ENCODE data around the gene CSRP2.

Gene CSRP2

DNA sequence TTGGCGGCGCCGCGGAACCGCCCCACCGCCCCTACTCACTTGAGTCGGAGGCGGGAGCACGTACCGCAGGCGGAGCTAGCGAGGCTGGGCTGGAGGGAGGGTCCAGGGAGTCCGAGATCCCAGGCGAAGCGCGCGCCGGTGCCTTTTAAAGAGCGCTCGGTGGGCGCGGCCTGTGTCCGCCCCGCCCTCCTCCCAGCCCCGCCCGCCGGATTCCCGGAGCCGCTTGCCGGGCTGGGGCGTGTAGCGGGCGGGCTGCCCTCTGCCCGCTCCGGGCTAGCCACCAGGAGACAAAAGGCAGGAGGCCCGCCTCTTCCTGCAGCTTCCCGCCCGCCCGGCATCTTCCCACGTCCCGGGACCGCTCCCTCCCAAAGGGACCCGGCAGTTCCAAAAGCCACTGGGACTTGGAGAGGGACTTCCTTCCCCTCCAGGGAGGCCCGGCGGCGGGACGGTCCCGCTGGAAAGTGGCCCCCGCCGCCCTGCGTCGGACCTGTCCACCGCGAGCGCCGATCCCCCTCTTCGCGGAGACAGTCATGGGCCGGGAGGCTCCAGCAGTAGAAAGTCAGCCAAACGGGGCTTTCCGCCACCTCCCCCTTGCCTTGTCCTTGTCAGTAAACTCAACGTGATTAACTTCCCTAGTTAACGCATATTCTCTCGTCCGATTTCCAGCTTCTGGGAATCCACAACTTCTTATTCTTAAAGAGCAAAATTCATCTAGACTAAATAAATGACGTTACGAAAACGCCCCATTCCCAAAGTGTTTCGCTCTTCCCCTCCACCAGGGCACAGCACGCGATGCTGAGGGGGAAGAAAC, at the start of gene CSRP2:
TSS of gene CSRP2 (minus strand) at position 121 of the 811 bp plus-strand sequence. CDS start 12,759 bp downstream, outside the sequence.
- peak; percentile 97 for DNase-seq (ENCODE audit: low read depth, low spot score)

DNA sequence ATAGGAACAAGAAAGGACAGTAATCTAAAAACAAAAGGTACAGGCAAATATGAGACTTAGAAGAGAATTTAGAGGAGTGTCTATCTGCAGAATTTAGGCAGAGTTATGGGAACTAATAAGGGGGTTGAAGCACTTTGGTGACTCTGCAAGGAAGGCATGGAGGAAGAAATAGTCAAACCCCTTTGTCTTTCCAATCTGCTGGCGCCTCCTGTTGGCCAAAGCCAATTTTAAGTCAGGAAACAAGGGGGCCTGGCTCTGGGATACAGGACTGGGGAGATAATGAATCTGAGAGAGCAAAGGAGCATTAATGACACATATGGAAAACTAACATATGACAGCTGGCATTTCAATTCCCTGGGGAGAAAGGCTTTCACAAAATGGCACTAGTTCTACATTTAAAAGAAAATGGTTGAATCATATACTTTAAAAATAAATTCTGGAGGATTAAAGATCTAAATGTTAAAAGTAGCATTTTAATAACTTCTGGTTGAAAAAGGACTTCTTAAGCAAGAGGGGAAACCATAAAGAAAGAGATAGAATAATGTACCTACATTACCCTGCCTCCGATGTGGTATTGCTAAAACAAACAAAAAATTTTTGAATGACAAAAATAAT, 48.5 kb upstream of the CSRP2 start:
- peak; percentile 82 for DNase-seq (ENCODE audit: low read depth, low spot score)

DNA sequence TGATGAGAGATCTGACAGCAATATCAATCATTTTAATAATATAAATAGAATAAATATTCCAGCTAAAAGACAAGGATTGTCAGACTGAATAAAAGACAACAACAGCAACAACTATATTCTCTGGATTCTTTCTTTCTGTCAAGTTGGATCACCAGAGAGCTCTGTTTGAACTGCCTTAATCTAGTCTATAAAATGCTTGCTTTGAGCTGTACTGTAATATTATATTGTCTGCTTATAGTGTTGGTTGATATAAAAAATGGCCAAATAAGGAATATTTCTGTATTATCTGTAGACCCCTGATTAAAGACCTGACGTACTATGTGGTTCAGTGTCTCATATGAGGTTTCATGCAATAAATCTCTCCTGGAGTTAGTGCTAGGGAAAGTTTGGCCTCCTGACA, 46.3 kb upstream of the CSRP2 start:
- no peak for DNase-seq (ENCODE audit: low read depth, low spot score)

DNA sequence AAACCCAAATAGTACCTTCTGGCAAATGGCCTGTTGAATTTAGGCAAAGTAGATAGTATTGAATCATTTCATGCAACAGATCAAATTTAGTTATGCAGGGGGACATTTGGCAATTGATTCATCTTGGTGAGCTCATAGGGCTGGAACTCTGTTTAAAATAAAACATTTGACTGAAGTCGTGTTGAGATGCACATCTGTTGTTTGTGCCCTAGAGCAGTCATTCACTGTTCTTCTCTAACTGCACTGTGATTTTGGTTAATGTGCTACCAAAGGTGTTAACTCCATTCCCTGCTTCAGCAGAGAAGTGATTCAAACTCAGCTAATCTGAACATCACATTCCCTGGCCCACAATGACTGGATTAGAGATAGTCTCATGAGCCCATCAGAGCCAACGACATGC, 44.0 kb upstream of the CSRP2 start:
- no peak for DNase-seq (ENCODE audit: low read depth, low spot score)

DNA sequence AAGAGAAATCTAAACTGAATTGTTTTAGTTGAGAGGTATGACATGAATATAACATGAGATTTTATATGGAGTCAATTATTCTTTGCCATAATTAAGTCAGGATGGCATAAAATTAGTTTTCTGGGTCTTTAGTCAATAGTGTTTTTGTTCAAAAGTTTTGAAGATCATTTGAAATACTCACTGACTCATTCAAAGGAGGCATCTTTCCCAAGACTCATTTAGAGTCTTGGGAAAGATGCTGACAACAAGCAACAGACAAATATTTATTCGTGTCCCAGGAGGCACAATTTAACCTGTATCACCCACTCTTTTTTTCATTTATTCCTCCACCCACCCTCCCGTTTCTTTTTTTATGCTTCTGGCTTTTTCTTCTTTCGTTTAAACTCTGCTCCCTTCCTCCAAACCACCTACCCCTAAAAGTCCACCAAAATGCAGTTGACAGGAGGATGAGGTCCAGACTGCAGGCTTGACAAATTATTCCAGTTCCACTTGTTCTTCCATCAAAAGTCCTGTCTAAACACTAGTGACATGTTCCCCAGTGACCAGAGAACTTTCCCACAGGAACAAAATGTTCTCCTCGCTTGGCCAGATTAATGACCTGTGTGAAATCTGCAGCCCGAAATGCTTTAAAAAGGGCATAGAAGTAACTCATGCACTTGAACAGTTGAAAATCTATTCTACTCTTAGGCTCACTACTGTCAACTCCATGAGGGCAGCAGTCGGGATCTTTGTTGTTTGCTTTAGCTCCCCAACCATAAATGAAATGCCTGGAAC, 43.3 kb upstream of the CSRP2 start:
- no peak for DNase-seq (ENCODE audit: low read depth, low spot score)

DNA sequence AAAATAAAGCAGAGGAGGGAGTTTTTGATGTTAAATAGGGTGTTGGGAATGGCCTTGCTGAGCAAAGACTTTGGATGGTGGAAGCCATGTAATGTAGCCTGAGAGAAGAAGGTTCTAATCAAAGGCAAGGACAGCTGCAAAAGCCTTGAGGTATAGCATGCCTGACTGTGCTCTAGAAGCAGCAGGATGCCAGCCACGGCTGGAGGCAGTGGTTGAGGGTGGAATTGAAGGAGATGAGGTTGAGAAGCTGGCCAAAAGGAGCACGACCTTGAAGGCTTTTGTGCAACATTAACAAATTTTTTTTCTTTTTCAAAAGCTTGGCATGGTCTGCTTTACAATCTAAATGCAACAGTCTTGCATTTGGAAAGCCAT, 42.3 kb upstream of the CSRP2 start:
- DNase-seq (ENCODE audit: low read depth, low spot score): peak; percentile 18

DNA sequence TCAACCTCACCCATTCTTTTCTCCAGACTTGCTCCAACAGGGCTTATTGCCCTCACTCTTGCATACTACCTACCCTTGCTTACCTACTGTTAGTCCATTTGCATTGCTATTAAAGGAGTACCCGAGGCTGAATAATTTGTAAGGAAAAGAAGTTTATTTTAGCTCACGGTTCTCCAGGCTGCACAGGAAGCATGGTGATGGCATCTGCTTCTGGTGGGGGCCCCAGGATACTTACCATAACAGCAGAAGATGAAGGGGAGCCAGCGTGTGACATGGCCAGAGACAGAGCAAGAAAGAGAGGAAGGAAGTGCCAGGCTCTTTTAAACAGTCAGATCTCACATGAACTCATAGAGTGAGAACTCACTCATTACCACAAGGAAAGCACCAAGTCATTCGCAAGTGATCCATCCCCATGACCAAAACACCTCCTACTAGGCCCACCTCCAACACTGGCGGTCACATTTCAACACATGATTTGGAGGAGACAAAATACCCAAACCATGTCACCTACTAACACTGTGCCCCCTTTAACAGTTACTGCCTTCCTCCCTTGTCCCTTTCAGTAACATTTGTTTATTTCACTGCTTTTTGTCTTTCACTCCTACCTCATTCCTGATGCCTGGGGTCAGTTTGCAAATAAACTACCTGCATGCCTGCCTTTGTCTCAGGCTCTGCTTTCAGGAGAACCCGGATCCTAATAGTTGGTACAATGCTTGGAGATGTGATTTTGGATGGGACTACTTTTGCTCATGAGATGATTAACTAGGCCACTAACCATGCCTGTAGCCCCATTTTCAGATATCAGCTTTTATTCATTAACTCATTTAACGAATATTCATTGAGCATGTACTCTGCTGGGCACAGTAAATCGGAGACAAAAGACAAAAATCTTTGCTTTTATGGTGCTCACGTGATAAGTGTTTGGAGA, 41.6 kb upstream of the CSRP2 start:
- peak; percentile 19 for DNase-seq (ENCODE audit: low read depth, low spot score)

DNA sequence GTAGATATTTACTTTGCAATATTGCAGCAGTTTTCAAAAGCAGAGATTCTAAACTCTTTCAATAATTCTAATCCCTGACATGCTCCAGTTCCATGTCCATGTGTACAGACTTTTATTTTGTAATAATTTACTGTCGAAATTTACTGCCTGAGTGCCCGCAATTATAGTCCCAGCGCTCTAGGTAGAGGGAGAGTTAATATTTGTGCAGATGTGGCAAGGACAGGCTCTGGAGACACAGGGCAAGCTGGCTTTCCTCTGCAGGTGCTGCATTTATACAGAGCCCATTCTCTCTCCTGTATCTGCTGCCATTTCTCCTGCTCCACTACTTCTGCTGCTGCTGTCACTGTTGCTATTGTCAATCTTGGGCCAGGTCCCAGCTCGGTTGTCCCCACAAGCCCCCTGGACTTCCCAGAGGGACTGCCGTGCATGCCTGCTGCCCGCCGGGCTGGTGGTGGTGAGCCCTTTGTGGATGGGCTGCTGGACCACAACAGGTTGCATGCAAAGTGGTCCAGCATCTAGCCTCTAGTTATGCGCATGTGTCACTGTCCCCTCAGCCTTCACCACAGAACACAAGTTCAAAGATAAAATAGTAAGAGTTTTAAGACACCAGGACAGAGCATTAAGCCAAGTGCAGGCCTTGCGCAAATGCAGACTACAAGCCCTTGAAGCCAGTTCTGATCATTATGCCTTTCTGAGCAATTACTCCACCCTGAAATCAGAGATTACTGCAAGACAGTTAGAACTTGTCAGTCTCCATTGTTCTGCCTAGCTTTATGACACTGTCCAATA, 40.8 kb upstream of the CSRP2 start:
- DNase-seq (ENCODE audit: low read depth, low spot score): no peak

DNA sequence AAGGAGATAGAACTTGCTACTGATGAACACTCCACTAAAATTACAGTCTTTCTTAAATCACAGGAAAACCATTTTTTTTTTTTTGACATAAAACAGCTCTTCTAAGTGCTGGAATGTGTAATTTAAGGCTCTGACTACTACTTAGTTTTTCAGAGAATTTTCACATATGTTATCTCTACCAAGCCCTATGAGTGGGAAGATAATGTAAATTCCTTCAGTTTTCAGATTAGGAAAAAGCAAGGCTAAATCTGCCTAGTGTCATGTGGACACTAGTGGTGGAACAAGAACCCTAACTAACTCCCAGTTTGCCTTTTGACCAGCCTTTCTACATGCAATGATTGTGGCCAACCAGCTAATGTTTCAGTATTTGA, 37.3 kb upstream of the CSRP2 start:
- DNase-seq (ENCODE audit: low read depth, low spot score): no peak

DNA sequence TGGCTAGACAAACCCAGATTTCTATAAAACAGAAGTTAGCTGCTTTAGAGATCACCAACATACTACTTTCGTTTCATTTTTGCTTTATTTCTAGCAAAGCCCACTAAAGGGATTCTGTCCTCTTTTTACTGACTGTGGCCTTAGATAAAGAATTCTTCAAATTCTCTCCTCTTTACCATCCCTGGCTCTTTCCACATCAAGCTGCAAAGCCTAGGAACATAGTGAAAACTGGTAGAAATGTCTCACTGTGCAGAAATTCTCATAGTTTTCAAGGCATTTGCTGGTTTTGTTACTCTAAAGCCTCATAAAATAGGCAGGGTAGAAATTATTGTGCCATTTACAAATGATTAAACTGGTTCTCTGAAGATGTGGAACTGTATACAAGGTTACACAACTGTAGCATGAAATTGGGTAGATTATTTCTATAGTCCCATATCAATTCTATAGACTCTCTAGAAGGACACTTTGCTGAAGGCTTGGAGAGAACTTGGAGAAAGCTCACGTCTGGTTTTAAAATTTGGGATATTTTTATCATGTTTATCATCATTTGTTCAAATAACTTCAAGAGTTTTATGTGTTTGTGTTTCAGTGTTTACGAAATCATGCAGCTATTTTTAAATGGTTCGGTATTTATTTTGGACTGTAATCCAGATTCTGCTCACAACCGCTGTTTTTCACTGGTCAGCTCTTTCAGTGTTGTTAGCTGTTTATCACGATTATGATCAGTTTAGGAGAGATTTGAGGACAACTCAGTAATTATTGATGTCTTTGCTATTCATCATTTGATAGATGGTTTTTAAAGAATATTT, 36.7 kb upstream of the CSRP2 start:
- DNase-seq (ENCODE audit: low read depth, low spot score): no peak

DNA sequence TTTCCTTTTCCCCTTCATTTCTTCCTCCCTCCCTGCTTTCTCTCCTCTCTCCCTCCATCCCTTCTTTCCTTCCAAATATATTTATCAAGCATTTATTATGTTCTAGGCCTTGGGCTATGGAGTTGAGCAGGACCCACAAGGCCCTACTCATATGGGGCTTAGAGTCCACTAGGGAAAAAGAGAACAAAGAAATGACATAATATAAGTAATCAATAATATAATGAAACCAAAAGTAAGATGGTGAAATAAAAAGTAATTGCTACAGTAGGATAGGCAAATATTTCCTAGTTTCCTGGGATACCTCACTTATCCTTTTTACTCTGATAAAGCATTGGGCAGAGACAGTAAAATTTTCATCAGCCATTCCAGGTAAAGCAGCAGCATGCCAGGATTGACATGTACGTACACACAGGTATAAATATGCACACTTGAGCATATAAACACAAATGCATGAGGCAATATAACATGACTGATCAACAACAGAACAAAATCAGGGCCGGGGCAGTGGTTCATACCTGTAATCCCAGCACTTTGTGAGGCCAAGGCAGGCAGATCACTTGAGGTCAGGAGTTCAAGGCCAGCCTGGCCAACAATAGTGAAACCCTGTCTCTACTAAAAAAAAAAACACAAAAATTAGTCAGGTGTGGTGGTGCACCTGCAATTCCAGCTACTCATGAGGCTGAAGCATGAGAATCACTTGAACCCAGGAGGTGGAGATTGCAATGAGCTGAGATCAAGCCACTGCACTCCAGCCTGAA, 35.5 kb upstream of the CSRP2 start:
- no peak for DNase-seq (ENCODE audit: low read depth, low spot score)

DNA sequence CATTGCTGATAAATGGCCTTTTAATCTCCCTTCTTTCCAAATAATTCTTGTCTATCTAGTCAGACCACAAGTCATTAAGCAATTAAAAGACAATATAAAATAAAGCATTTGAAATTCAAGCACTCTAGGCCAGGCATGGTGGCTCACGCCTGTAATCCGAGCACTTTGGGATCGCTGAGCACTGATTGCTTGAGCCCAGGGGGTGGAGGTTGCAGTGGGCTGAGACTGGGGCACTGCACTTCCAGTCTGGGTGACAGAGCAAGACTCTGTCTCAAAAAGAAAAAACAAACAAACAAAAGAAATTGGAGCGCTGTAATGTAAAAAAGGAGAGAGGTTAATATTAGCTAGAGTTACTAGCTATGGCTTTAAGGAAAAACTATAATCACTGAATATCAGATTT, 30.5 kb upstream of the CSRP2 start:
- DNase-seq (ENCODE audit: low read depth, low spot score): peak; percentile 11

DNA sequence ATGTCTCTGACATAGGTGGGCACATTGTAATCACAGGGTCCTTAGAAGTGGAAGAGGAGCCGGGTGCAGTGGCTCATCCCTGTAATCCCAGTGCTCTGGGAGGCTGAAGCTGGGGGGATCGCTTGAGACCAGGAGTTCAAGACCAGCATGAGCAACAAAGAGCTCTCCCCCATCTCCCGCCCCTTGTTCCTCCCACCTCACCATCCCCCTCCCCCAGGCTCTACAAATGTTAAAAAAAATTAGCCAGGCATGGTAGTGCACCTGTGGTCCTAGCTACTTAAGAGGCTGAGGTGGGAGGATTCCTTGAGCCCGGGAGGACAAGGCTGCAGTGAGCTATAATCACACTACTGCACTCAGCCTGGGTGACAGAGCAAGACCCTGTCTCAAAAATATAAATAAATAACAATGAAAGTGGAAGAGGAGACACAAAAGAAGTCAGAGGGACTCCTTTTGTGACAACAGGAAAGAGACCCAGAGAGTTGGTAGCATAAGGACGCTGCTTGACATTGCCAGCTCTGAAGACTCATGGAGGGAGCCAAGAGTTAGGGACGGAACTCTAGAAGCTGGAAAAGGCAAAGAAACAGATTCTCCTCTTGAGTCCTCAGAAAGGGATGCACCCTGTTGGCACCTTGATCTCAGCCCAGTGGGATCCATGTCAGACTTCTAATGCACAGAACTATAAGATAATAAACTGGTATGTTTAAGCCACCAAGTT, 29.6 kb upstream of the CSRP2 start:
- no peak for DNase-seq (ENCODE audit: low read depth, low spot score)

DNA sequence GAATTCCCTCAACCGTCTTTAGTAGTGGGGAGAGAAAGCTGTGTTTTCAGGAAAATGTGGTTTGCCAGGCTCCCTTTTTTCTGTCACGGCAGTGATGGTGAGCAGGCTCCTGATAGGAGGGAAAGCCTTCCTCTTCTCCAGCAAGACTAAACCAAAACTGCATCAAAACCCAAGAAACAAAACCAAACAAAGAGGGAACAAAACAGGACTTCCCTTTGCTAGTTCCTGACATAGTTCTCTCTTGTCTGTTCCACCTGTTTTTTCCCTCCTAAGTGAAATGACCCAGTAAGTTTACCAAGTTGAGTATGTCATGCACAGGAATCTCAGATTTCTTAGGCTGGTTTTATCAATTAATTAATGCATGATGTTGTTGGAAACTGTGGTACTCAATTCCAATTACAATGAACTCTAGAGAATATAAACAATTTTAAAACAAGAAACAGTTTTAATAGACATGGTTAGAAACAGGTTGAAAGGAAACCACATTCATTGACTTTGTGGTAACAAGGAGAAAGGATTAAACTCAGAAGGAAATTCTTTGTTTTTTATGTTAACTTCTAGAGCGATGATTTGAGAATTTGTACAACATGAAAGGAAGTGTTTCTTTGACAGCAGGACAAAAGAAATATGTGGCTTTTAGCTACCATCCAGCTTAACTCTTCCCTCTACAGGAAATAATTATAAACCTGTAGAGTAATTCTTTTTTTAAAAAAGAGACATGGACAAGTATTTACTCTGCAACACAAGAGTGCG, 23.0 kb upstream of the CSRP2 start:
- no peak for DNase-seq (ENCODE audit: low read depth, low spot score)

DNA sequence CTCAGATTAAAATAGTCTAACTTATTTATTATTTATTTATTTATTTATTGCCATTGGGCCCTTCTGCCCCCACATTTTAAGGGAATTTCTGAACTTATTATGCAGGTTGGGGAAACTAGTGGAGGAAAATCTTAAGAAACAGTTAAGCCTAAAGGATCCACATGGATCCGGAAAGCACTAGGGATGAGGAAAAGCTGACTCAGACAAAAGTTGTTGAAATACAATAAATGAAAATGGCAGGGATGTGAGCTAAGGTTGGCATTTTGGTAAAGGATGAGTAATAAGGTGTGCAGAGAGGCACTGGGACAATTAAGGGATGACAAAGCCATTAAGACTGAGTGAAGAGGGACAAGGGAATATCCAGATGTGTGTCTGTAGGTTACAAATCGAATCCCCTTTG, 20.7 kb upstream of the CSRP2 start:
- DNase-seq (ENCODE audit: low read depth, low spot score): no peak

DNA sequence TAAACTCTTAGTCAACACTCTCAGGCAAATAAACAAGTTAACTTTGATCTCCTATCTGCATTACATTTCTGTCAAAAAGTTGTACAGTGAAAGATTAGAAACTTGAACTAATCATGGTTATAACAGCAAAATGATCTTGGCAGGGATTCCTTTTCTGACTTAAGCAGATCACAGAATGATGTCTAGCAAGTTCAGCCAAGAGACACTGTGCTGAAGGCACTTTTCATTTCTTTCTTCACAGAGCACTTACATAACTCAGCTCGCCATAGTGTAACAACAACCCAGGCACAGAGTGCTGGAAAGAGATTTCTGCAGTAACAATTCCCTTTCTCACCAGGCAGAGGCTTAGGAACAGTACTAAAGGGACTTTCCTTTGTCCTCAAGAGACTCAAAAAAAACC, 19.6 kb upstream of the CSRP2 start:
- no peak for DNase-seq (ENCODE audit: low read depth, low spot score)

DNA sequence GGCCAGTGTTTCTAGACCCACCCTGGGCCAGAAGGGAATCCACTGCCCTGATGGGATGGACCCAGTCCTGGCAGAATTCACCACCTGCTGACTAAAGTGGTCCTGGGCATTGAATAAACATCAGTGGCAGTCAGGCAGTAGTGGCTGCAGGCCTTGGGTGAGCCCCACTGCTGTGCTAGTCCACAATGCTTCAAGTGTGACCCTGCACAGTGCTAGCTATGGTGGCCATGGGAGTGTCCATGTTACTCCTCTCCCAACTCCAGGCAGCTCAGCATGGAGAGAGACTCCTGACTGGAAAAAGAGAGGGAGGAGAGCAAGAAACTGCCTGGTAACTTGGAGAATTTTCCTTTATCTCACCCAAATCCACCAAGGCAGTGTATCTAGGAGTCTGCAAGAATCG, 17.5 kb upstream of the CSRP2 start:
- DNase-seq (ENCODE audit: low read depth, low spot score): no peak

DNA sequence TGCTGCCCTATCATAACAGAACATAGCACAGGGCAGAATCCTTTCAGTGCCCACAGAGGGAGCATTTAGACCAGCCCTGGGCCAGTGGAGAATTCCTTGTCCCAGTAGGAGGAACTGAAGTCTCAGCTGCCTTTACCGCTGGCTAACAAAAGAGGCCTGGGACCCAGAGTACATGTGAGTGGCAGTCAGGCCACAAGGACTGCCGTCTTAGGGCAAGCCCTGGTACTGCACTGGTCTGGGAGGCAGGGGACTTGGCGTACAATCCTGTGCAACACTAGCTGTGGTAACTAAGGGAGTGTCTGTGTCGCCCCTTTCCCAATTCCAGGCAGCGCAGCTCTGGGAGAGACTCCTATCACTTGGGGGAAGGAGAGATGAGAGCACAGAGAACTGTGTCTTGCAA, 17.0 kb upstream of the CSRP2 start:
- DNase-seq (ENCODE audit: low read depth, low spot score): no peak

All from ELF-1 (cell line).